H1 (cell line): ENCODE data around the gene EFCAB13. TPM values are rescaled to one million over a fixed set of nuclear protein-coding genes. Genes with fewer than 3 reads are reported as not detected.

Experiments
- CTCF ChIA-PET: fragments of 300-600 bp; sonication (Branson Sonifier 250); formaldehyde crosslinking; loops from one replicate; lab custom pipeline; 2021; ENCODE audit not compliant: partially characterized antibody; lab: Charles Lee
- POLR2A ChIA-PET: fragments of 300-600 bp; sonication (Branson Sonifier 250); formaldehyde crosslinking; loops from one replicate; lab custom pipeline; 2021; ENCODE audit warnings: inconsistent platforms; ENCODE audit not compliant: partially characterized antibody; lab: Charles Lee
- DNase-seq, 2 experiments: peaks; one replicate each; pipeline versions ENCODE4 v3.0.0 to v3.0.0-alpha.2; 2010 to 2022; ENCODE audit warnings: low spot score in 2 of 2, low read depth in 1 of 2, mixed read lengths in 1 of 2
- FAIRE-seq: peaks from 2 replicates; lab custom pipeline; 2011; peaks lifted over from hg19 to GRCh38; lab: Jason Lieb, UNC
- H2AFZ ChIP-seq: 2 replicates; pipeline ENCODE4 v1.8.1; 2012; ENCODE audit warnings: low read length, inconsistent platforms
- H2AK5ac ChIP-seq: 2 replicates; pipeline ENCODE4 v1.6.1; 2013; ENCODE audit warnings: low read depth, low read length
- H2BK120ac ChIP-seq: replicated peaks from 2 replicates; pipeline ENCODE3; 2013; ENCODE audit warnings: low read depth, low read length, inconsistent platforms
- H2BK12ac ChIP-seq: 2 replicates; pipeline ENCODE4 v1.6.1; 2013; ENCODE audit warnings: low read depth, low read length
- H2BK15ac ChIP-seq: 2 replicates; pipeline ENCODE4 v1.6.1; 2013; ENCODE audit warnings: low read length
- H2BK20ac ChIP-seq: 2 replicates; pipeline ENCODE4 v1.6.1; 2013; ENCODE audit warnings: low read length
- H2BK5ac ChIP-seq: 2 replicates; pipeline ENCODE4 v1.6.1; 2013; ENCODE audit warnings: low read depth, low read length
- H3K14ac ChIP-seq: 2 replicates; pipeline ENCODE4 v1.6.1; 2013; ENCODE audit warnings: inconsistent platforms; ENCODE audit not compliant: insufficient read length
- H3K18ac ChIP-seq: 2 replicates; pipeline ENCODE4 v1.6.1; 2013; ENCODE audit warnings: low read length; ENCODE audit errors: extremely low read depth
- H3K23ac ChIP-seq: 2 replicates; pipeline ENCODE4 v1.6.1; 2013; ENCODE audit warnings: inconsistent platforms; ENCODE audit not compliant: insufficient read length
- H3K23me2 ChIP-seq: 2 replicates; pipeline ENCODE4 v1.6.1; 2013; ENCODE audit warnings: low read depth, low read length
- H3K27ac ChIP-seq: 2 replicates; pipeline ENCODE4 v1.6.1; 2011; ENCODE audit warnings: low read depth, low read length, inconsistent platforms
- H3K27me3 ChIP-seq, 4 experiments: replicated peaks in 1 of 4; 1 replicate in 1 of 4; 2 replicates in 3 of 4; pipeline versions ENCODE4 v1.6.1 to v1.8.1; 2011 to 2013; ENCODE audit warnings: low read length in 3 of 4, mild to moderate bottlenecking in 3 of 4, inconsistent platforms in 2 of 4, mixed read lengths in 2 of 4, moderate library complexity in 1 of 4; ENCODE audit not compliant: control insufficient read depth in 3 of 4, insufficient read depth in 3 of 4; ENCODE audit errors: extremely low read depth in 1 of 4
- H3K36me3 ChIP-seq, 4 experiments: 2 replicates each; pipeline versions ENCODE4 v1.6.1 to v1.8.1; 2011 to 2013; ENCODE audit warnings: mild to moderate bottlenecking in 4 of 4, low read length in 3 of 4, moderate library complexity in 2 of 4, control low read depth in 1 of 4, inconsistent platforms in 1 of 4; ENCODE audit not compliant: insufficient read depth in 4 of 4, control insufficient read depth in 2 of 4
- H3K4ac ChIP-seq: replicated peaks from 2 replicates; pipeline ENCODE3; 2013; ENCODE audit warnings: low read length, low read depth, mixed read lengths, inconsistent platforms; ENCODE audit not compliant: insufficient read length
- H3K4me1 ChIP-seq, 4 experiments: replicated peaks in 1 of 4; 1 replicate in 1 of 4; 2 replicates in 3 of 4; pipeline versions ENCODE4 v1.6.1 to v1.8.1; 2011 to 2013; ENCODE audit warnings: low read length in 3 of 4, inconsistent platforms in 2 of 4, mixed read lengths in 1 of 4; ENCODE audit not compliant: insufficient read depth in 4 of 4, control insufficient read depth in 3 of 4
- H3K4me2 ChIP-seq, 2 experiments: 2 replicates each; pipeline versions ENCODE4 v1.6.1 to v1.8.1; 2011 to 2013; ENCODE audit warnings: low read depth in 2 of 2, low read length in 2 of 2, control low read depth in 1 of 2, inconsistent platforms in 1 of 2, mild to moderate bottlenecking in 1 of 2; ENCODE audit not compliant: insufficient read depth in 1 of 2
- H3K4me3 ChIP-seq, 4 experiments: fragments of 200-600, 300-600 bp in 1 of 4; sonication (generic), shearing (Covaris generic), sonication (Bioruptor Twin) in 1 of 4; 2 replicates each; pipeline versions ENCODE4 v1.5.1 to v1.8.1; 2011 to 2016; ENCODE audit warnings: low read length in 4 of 4, low read depth in 3 of 4, control low read depth in 2 of 4, inconsistent platforms in 2 of 4, mild to moderate bottlenecking in 2 of 4, mixed read lengths in 1 of 4, moderate library complexity in 1 of 4; ENCODE audit not compliant: insufficient read depth in 2 of 4; ENCODE audit errors: extremely low read depth in 1 of 4
- H3K56ac ChIP-seq: replicated peaks from 2 replicates; pipeline ENCODE3; 2013; ENCODE audit warnings: low read depth, mild to moderate bottlenecking, mixed read lengths, low read length, inconsistent platforms; ENCODE audit not compliant: insufficient read length
- H3K79me1 ChIP-seq: 2 replicates; pipeline ENCODE4 v1.6.1; 2013; ENCODE audit warnings: low read depth, low read length, control low read depth
- H3K79me2 ChIP-seq, 2 experiments: 2 replicates each; pipeline versions ENCODE4 v1.6.1 to v1.8.1; 2012 to 2013; ENCODE audit warnings: low read length in 2 of 2, mild to moderate bottlenecking in 2 of 2, inconsistent platforms in 1 of 2; ENCODE audit not compliant: insufficient read depth in 2 of 2, control insufficient read depth in 1 of 2
- H3K9ac ChIP-seq, 4 experiments: replicated peaks in 1 of 4; 1 replicate in 1 of 4; 2 replicates in 3 of 4; pipeline versions ENCODE4 v1.6.1 to v1.8.1; 2011 to 2013; ENCODE audit warnings: low read depth in 3 of 4, low read length in 3 of 4, control low read depth in 2 of 4, mild to moderate bottlenecking in 2 of 4, moderate library complexity in 2 of 4, inconsistent platforms in 1 of 4; ENCODE audit errors: extremely low read depth in 1 of 4
- H3K9me3 ChIP-seq, 2 experiments: 2 replicates each; pipeline versions ENCODE4 v1.6.1 to v1.8.1; 2012 to 2013; ENCODE audit warnings: mild to moderate bottlenecking in 2 of 2, moderate library complexity in 2 of 2, control low read depth in 1 of 2, inconsistent platforms in 1 of 2, low read depth in 1 of 2, low read length in 1 of 2, mixed read lengths in 1 of 2; ENCODE audit not compliant: insufficient read depth in 2 of 2
- H4K20me1 ChIP-seq, 2 experiments: replicated peaks in 1 of 2; 2 replicates each; pipeline versions ENCODE3 to v1.8.1; 2011 to 2013; ENCODE audit warnings: inconsistent platforms in 2 of 2, low read length in 2 of 2, mild to moderate bottlenecking in 1 of 2; ENCODE audit not compliant: insufficient read depth in 2 of 2, control insufficient read depth in 1 of 2
- H4K5ac ChIP-seq: 2 replicates; pipeline ENCODE4 v1.6.1; 2013; ENCODE audit warnings: low read length, low read depth, mixed read lengths, inconsistent platforms; ENCODE audit not compliant: insufficient read length
- H4K8ac ChIP-seq: 2 replicates; pipeline ENCODE4 v1.8.0; 2013; ENCODE audit warnings: mild to moderate bottlenecking, moderate library complexity, low read length, inconsistent platforms; ENCODE audit not compliant: insufficient read depth; ENCODE audit errors: extremely low read depth
- H4K91ac ChIP-seq: replicated peaks from 2 replicates; pipeline ENCODE3; 2013; ENCODE audit warnings: low read length, mixed read lengths, inconsistent platforms; ENCODE audit not compliant: insufficient read length
- WGBS, 2 experiments: shearing (Covaris generic) in 1 of 2; methylation state at CpG; one replicate each; pipeline versions ENCODE4 v1.1.6 to v1.1.7; 2013 to 2015; ENCODE audit warnings: low lambda C conversion rate in 2 of 2, mixed read lengths in 2 of 2, inconsistent platforms in 1 of 2, low coverage in 1 of 2, missing lambda C conversion rate in 1 of 2; ENCODE audit not compliant: insufficient replicate concordance in 2 of 2, insufficient coverage in 1 of 2, insufficient read length in 1 of 2; ENCODE audit errors: extremely low coverage in 1 of 2, missing lambda C conversion rate in 1 of 2; 5-methylcytosine and 5-hydroxymethylcytosine counted together
- polyA plus RNA-seq, 7 experiments: library from polyadenylated mRNA; depleted of rRNA in 3 of 7; stranded (reverse) in 5 of 7; unstranded in 2 of 7; fragments of >200 nt in 5 of 7; fragments of 200-250 nt in 2 of 7; gene quantifications; 1 replicate in 5 of 7; 2 replicates in 1 of 7; 4 replicates in 1 of 7; pipeline versions ENCODE4 v1.2.1 to v1.2.3, GENCODE V29; 2011 to 2013; ENCODE audit warnings: missing spikeins in 2 of 7, mixed read lengths in 2 of 7
- total RNA-seq: library from RNA; stranded (reverse); fragmentation: NEBNext Ultra II Directional; extraction: Animal tissue kit (Norgen Biotek cat#: 25700); gene quantifications from 2 replicates; pipeline ENCODE4 v1.2.1, GENCODE V29; 2021
- TF ChIP-seq, protein P1 (sequence below): fragments of 300-600 bp; sonication (generic); IDR thresholded peaks from 2 replicates; pipeline ENCODE4 v1.7.1; 2012; ENCODE audit warnings: low read length, moderate library complexity, mild to moderate bottlenecking, inconsistent platforms; ENCODE audit not compliant: insufficient replicate concordance

EFCAB13 gene
- total and polyA plus RNA-seq, 2 of the 8 experiments (the other 6 are each of a cell fraction or from before 2014, with no cell fraction given) = 0.12 to 2.0 TPM

- WGBS, 2 experiments = 81% methylated on average over 1 of the region's 1 CpG; no CpG with 5 or more reads in 1 of the 2 experiments
- FAIRE-seq = no peak
- no peak for DNase-seq
- TF ChIP-seq, protein P1, sequence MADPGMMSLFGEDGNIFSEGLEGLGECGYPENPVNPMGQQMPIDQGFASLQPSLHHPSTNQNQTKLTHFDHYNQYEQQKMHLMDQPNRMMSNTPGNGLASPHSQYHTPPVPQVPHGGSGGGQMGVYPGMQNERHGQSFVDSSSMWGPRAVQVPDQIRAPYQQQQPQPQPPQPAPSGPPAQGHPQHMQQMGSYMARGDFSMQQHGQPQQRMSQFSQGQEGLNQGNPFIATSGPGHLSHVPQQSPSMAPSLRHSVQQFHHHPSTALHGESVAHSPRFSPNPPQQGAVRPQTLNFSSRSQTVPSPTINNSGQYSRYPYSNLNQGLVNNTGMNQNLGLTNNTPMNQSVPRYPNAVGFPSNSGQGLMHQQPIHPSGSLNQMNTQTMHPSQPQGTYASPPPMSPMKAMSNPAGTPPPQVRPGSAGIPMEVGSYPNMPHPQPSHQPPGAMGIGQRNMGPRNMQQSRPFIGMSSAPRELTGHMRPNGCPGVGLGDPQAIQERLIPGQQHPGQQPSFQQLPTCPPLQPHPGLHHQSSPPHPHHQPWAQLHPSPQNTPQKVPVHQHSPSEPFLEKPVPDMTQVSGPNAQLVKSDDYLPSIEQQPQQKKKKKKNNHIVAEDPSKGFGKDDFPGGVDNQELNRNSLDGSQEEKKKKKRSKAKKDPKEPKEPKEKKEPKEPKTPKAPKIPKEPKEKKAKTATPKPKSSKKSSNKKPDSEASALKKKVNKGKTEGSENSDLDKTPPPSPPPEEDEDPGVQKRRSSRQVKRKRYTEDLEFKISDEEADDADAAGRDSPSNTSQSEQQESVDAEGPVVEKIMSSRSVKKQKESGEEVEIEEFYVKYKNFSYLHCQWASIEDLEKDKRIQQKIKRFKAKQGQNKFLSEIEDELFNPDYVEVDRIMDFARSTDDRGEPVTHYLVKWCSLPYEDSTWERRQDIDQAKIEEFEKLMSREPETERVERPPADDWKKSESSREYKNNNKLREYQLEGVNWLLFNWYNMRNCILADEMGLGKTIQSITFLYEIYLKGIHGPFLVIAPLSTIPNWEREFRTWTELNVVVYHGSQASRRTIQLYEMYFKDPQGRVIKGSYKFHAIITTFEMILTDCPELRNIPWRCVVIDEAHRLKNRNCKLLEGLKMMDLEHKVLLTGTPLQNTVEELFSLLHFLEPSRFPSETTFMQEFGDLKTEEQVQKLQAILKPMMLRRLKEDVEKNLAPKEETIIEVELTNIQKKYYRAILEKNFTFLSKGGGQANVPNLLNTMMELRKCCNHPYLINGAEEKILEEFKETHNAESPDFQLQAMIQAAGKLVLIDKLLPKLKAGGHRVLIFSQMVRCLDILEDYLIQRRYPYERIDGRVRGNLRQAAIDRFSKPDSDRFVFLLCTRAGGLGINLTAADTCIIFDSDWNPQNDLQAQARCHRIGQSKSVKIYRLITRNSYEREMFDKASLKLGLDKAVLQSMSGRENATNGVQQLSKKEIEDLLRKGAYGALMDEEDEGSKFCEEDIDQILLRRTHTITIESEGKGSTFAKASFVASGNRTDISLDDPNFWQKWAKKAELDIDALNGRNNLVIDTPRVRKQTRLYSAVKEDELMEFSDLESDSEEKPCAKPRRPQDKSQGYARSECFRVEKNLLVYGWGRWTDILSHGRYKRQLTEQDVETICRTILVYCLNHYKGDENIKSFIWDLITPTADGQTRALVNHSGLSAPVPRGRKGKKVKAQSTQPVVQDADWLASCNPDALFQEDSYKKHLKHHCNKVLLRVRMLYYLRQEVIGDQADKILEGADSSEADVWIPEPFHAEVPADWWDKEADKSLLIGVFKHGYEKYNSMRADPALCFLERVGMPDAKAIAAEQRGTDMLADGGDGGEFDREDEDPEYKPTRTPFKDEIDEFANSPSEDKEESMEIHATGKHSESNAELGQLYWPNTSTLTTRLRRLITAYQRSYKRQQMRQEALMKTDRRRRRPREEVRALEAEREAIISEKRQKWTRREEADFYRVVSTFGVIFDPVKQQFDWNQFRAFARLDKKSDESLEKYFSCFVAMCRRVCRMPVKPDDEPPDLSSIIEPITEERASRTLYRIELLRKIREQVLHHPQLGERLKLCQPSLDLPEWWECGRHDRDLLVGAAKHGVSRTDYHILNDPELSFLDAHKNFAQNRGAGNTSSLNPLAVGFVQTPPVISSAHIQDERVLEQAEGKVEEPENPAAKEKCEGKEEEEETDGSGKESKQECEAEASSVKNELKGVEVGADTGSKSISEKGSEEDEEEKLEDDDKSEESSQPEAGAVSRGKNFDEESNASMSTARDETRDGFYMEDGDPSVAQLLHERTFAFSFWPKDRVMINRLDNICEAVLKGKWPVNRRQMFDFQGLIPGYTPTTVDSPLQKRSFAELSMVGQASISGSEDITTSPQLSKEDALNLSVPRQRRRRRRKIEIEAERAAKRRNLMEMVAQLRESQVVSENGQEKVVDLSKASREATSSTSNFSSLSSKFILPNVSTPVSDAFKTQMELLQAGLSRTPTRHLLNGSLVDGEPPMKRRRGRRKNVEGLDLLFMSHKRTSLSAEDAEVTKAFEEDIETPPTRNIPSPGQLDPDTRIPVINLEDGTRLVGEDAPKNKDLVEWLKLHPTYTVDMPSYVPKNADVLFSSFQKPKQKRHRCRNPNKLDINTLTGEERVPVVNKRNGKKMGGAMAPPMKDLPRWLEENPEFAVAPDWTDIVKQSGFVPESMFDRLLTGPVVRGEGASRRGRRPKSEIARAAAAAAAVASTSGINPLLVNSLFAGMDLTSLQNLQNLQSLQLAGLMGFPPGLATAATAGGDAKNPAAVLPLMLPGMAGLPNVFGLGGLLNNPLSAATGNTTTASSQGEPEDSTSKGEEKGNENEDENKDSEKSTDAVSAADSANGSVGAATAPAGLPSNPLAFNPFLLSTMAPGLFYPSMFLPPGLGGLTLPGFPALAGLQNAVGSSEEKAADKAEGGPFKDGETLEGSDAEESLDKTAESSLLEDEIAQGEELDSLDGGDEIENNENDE = no peak
Measured at GRCh38 chr17:47352848-47353247, 29.1 kb downstream of the EFCAB13 start.

More at GRCh38 chr17:47352848-47353247, 29.1 kb downstream of the EFCAB13 start:
- Histone ChIP-seq H3K4me3 (no peak overlapping the region), H3K14ac (no peak overlapping the region), H2BK5ac (no peak overlapping the region), H2BK120ac (no peak overlapping the region), H3K23me2 (no peaks in the 10 kb centered on the region), H3K4me2 (no peak overlapping the region), H2BK12ac (no peak overlapping the region), H2BK20ac (no peak overlapping the region), H3K79me1 (no peaks in the 10 kb centered on the region), H4K5ac (no peak overlapping the region), H3K9ac (no peak overlapping the region), H3K18ac (no peak overlapping the region), H2AK5ac (no peak overlapping the region), H3K4ac (no peak overlapping the region), H3K79me2 (no peaks in the 10 kb centered on the region), H3K4me1 (no peaks in the 10 kb centered on the region), H3K56ac (no peak overlapping the region), H3K27ac (no peak overlapping the region), H4K20me1 (no peaks in the 10 kb centered on the region), H3K23ac (no peak overlapping the region), H2BK15ac (no peak overlapping the region), H4K8ac (no peak overlapping the region), H2AFZ (no peak overlapping the region), H3K9me3 (no peaks in the 10 kb centered on the region), H3K27me3 (no peaks in the 10 kb centered on the region; a peak in 1 of 7 replicates), H4K91ac (no peak overlapping the region), H3K36me3 (no peaks in the 10 kb centered on the region)
- ChIA-PET CTCF (no interaction called here), POLR2A (no interaction called here)
